HG02623 (cell line): Measurements from ENCODE around the gene SECISBP2L.
"Not testable (repeated sequence)": the region's sequence is repeated elsewhere in the genome, so short reads cannot be mapped to it uniquely, and the experiment has no call there.

Source experiments
- ATAC-seq: cut with Tn5 transposase; IDR thresholded peaks from one replicate; pipeline ENCODE4 v1.9.1; 2021; ENCODE audit warnings: moderate library complexity; ENCODE audit not compliant: unreplicated experiment

Gene SECISBP2L

GRCh38 chr15:48996276-48996675 is 50.0 kb downstream of the SECISBP2L start:
- ATAC-seq, result no peak

GRCh38 chr15:48993380-48993779 is 52.9 kb downstream of the SECISBP2L start:
- no peak for ATAC-seq

GRCh38 chr15:48992545-48992944 is 53.7 kb downstream of the SECISBP2L start:
- peak; percentile 94 for ATAC-seq

- peak; percentile 19 for ATAC-seq
Measured at GRCh38 chr15:48992096-48992495, 54.1 kb downstream of the SECISBP2L start.

GRCh38 chr15:48989170-48989569 is 57.1 kb downstream of the SECISBP2L start:
- no peak for ATAC-seq

GRCh38 chr15:48987142-48987541 is 59.1 kb downstream of the SECISBP2L start:
- no peak for ATAC-seq

GRCh38 chr15:48986240-48986639 is 60.0 kb downstream of the SECISBP2L start:
- ATAC-seq, result no peak

- ATAC-seq, result no peak
Measured at GRCh38 chr15:48985516-48985915, 60.7 kb downstream of the SECISBP2L start.

GRCh38 chr15:48984811-48985352 is 61.4 kb downstream of the SECISBP2L start:
- no peak for ATAC-seq

- ATAC-seq, result no peak
Measured at GRCh38 chr15:48984021-48984710, 62.1 kb downstream of the SECISBP2L start.

- no peak for ATAC-seq
Measured at GRCh38 chr15:48983300-48983699, 62.9 kb downstream of the SECISBP2L start.

- no peak for ATAC-seq
Measured at GRCh38 chr15:48981941-48982340, 64.3 kb downstream of the SECISBP2L start.

- no peak for ATAC-seq
Measured at GRCh38 chr15:48978638-48979037, 67.6 kb downstream of the SECISBP2L start.

GRCh38 chr15:48976444-48977088 is 69.7 kb downstream of the SECISBP2L start:
- ATAC-seq, result no peak

- peak; percentile 94 for ATAC-seq
Measured at GRCh38 chr15:48975472-48976419, 70.5 kb downstream of the SECISBP2L start.

- ATAC-seq, result no peak
Measured at GRCh38 chr15:48974882-48975281, 71.4 kb downstream of the SECISBP2L start.

GRCh38 chr15:48972750-48973503 is 73.3 kb downstream of the SECISBP2L start:
- no peak for ATAC-seq

- not testable (repeated sequence) for ATAC-seq
Measured at GRCh38 chr15:48970926-48971325, 75.3 kb downstream of the SECISBP2L start.

- no peak for ATAC-seq
Measured at GRCh38 chr15:48968066-48968465, 78.2 kb downstream of the SECISBP2L start.

- ATAC-seq, result no peak
Measured at GRCh38 chr15:48967336-48967735, 78.9 kb downstream of the SECISBP2L start.
